BLaER1 (cell line): Measurements from ENCODE around the gene SERINC5.
A peak's percentile ranks its signal among the peaks of the same experiment; 100 is the strongest.

Source experiments
- H3K27ac ChIP-seq: shearing (Covaris generic); formaldehyde crosslinking; 2 replicates; pipeline ENCODE4 v1.8.1; 2022
- H3K27me3 ChIP-seq: shearing (Covaris generic); formaldehyde crosslinking; 2 replicates; pipeline ENCODE4 v1.8.1; 2022
- H3K36me3 ChIP-seq: shearing (Covaris generic); formaldehyde crosslinking; 2 replicates; pipeline ENCODE4 v1.8.1; 2022
- H3K4me1 ChIP-seq: shearing (Covaris generic); formaldehyde crosslinking; 2 replicates; pipeline ENCODE4 v1.8.1; 2022
- H3K4me2 ChIP-seq: shearing (Covaris generic); formaldehyde crosslinking; 2 replicates; pipeline ENCODE4 v1.8.1; 2022
- H3K4me3 ChIP-seq: shearing (Covaris generic); formaldehyde crosslinking; 2 replicates; pipeline ENCODE4 v1.8.1; 2022
- H3K9ac ChIP-seq: shearing (Covaris generic); formaldehyde crosslinking; 2 replicates; pipeline ENCODE4 v1.8.1; 2022
- H3K9me3 ChIP-seq: shearing (Covaris generic); formaldehyde crosslinking; 2 replicates; pipeline ENCODE4 v1.8.1; 2022
- H4K20me1 ChIP-seq: shearing (Covaris generic); formaldehyde crosslinking; 2 replicates; pipeline ENCODE4 v1.8.1; 2022
- Cebpa-rat ChIP-seq: shearing (Covaris generic); IDR thresholded peaks from 2 replicates; pipeline ENCODE4 v1.8.1; 2022

Gene SERINC5

GRCh38 chr5:80231243-80231642 lies 24.6 kb downstream of the SERINC5 start:
- TF ChIP-seq Cebpa-rat = no peak
- Histone ChIP-seq H3K27me3 (no peaks in the 10 kb centered on the region), H3K27ac (no peak overlapping the region), H3K4me1 (peaks cover 84% of the 10 kb centered on the region), H3K9me3 (peaks cover 4% of the 10 kb centered on the region; the same call in 1 of the 2 replicates), H3K4me2 (peak overlapping the region; percentile 52; the same call in 1 of the 2 replicates), H3K36me3 (peaks cover 59% of the 10 kb centered on the region), H3K9ac (no peak overlapping the region), H3K4me3 (no peak overlapping the region), H4K20me1 (peaks cover 98% of the 10 kb centered on the region)

- peaks cover 79% of the 10 kb centered on the region for H3K4me1 ChIP-seq
- TF ChIP-seq Cebpa-rat = no peak
- peaks cover 98% of the 10 kb centered on the region for H4K20me1 ChIP-seq
- H3K9ac ChIP-seq = no peak overlapping the region
- no peaks in the 10 kb centered on the region for H3K9me3 ChIP-seq
- peak overlapping the region; percentile 52 for H3K4me2 ChIP-seq
- H3K4me3 ChIP-seq = no peak overlapping the region
- H3K27ac ChIP-seq = 0 out of 2 replicates have a peak overlapping the region, but pooled peaks have one; percentile 4
- H3K27me3 ChIP-seq = no peaks in the 10 kb centered on the region
- H3K36me3 ChIP-seq = peaks cover 59% of the 10 kb centered on the region
Measured at GRCh38 chr5:80230269-80230992, 25.4 kb downstream of the SERINC5 start.

- Histone ChIP-seq H3K4me1 (peaks cover 77% of the 10 kb centered on the region), H4K20me1 (peaks cover 98% of the 10 kb centered on the region)
Measured at GRCh38 chr5:80229902-80230255, 26.0 kb downstream of the SERINC5 start.

GRCh38 chr5:80227979-80228596 lies 27.8 kb downstream of the SERINC5 start:
- H3K9ac ChIP-seq = no peak overlapping the region
- H3K4me3 ChIP-seq = no peak overlapping the region
- peak overlapping the region; percentile 46; the same call in 1 of the 2 replicates for H3K27ac ChIP-seq
- H3K36me3 ChIP-seq = peaks cover 73% of the 10 kb centered on the region
- H3K4me2 ChIP-seq = peak overlapping the region; percentile 43
- H3K27me3 ChIP-seq = no peaks in the 10 kb centered on the region
- no peak for TF ChIP-seq Cebpa-rat
- peaks cover 66% of the 10 kb centered on the region for H3K4me1 ChIP-seq
- no peaks in the 10 kb centered on the region for H3K9me3 ChIP-seq
- H4K20me1 ChIP-seq = peaks cover 98% of the 10 kb centered on the region

More at GRCh38 chr5:80229902-80230255, 26.0 kb downstream of the SERINC5 start:
- H3K27ac ChIP-seq = 0 out of 2 replicates have a peak overlapping the region, but pooled peaks have one; percentile 19
- no peak overlapping the region for H3K4me3 ChIP-seq
- H3K4me2 ChIP-seq = peak overlapping the region; percentile 52
- no peak for TF ChIP-seq Cebpa-rat
- H3K9me3 ChIP-seq = no peaks in the 10 kb centered on the region
- H3K36me3 ChIP-seq = peaks cover 60% of the 10 kb centered on the region
- H3K27me3 ChIP-seq = no peaks in the 10 kb centered on the region
- H3K9ac ChIP-seq = no peak overlapping the region; the same call in 1 of the 2 replicates

GRCh38 chr5:80225934-80226326 lies 29.9 kb downstream of the SERINC5 start:
- Histone ChIP-seq H3K4me2 (no peak overlapping the region), H3K9me3 (no peaks in the 10 kb centered on the region), H3K36me3 (peaks cover 71% of the 10 kb centered on the region), H3K4me3 (no peak overlapping the region), H3K9ac (no peak overlapping the region), H3K27ac (no peak overlapping the region), H4K20me1 (peaks cover 98% of the 10 kb centered on the region), H3K27me3 (no peaks in the 10 kb centered on the region), H3K4me1 (peaks cover 67% of the 10 kb centered on the region)
- no peak for TF ChIP-seq Cebpa-rat

DNA sequence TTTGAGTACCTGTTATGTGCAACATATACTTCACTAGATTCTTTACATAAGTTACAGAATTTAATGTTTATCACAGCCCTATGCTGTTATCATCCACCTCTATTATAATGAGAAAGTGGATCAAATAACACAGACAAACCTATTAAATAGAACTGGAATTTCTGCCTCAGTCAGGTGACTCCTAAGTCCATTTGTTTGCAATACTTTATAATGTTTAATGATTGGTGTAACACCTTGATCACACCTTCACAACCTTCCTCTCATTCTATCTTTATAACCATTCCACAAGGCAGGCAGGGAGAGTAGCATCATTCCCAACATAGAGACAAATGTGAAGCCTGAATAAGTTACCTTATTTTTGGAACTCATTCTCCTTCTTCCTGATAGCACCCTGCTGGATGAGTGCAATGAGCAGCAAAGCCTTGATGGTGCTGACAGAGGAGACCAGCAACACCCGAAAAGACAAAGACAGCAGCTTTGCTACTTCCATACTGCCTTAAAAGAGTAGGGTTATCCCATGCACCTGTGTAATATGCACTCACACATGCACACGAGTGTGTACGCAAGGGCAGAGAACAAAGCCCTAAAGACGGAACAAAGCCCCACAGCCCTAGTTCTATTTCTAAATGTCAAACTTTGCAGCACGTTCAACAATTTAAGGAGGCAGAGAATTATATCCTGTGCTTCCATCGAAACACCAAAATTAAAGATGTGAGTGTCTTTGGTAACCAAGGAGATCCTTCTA lies 30.5 kb downstream of the SERINC5 start:
- Histone ChIP-seq H3K36me3 (peaks cover 71% of the 10 kb centered on the region), H4K20me1 (peaks cover 98% of the 10 kb centered on the region), H3K4me2 (no peak overlapping the region), H3K9ac (no peak overlapping the region), H3K4me1 (peaks cover 67% of the 10 kb centered on the region), H3K9me3 (no peaks in the 10 kb centered on the region), H3K27ac (no peak overlapping the region), H3K4me3 (no peak overlapping the region), H3K27me3 (no peaks in the 10 kb centered on the region)
- TF ChIP-seq Cebpa-rat = no peak

DNA sequence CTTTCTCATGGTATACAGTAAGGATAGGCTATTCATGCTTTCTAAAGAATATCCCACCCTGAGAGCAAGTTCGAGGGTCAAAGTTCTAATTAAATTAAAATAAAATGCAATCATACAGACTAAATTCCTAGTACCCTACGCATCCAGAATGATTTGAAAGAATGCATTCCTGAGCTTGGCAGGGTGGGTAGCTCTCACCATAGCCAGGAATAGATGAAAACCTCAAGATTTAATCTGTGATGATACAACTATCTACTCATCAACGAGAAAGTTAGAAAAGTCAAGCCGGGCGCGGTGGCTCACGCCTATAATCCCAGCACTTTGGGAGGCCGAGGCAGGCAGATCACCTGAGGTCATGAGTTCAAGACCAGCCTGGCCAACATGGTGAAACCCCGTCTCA lies 32.3 kb downstream of the SERINC5 start:
- no peaks in the 10 kb centered on the region for H3K27me3 ChIP-seq
- H3K9ac ChIP-seq = no peak overlapping the region
- peaks cover 67% of the 10 kb centered on the region for H3K4me1 ChIP-seq
- no peak overlapping the region for H3K27ac ChIP-seq
- no peak for TF ChIP-seq Cebpa-rat
- peaks cover 79% of the 10 kb centered on the region for H3K36me3 ChIP-seq
- peaks cover 98% of the 10 kb centered on the region for H4K20me1 ChIP-seq
- no peak overlapping the region for H3K4me2 ChIP-seq
- H3K9me3 ChIP-seq = no peaks in the 10 kb centered on the region
- H3K4me3 ChIP-seq = no peak overlapping the region

GRCh38 chr5:80220245-80220897 lies 35.5 kb downstream of the SERINC5 start:
- H3K4me1 ChIP-seq = peaks cover 68% of the 10 kb centered on the region

DNA sequence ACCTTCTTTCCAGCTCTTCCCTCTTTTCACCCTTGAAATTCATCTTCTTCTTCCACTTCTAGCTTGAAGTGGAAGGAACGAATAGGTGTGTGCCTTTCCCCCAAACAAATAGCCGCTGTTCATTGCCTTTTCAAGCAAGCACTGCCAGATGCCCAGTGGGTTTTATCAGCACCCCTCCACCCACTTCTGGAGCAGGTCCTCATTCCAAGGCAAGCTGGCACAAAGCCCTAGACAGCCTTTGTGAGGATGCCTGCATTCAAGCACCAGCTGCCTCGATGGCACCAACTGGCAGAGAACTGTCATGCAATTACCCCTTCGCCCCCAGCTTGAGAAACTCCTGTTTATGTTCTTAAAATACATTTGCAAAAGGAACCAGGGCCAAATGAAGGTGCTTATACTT lies 36.5 kb downstream of the SERINC5 start:
- Histone ChIP-seq H3K27me3 (no peaks in the 10 kb centered on the region), H3K4me1 (peaks cover 72% of the 10 kb centered on the region), H3K36me3 (peaks cover 86% of the 10 kb centered on the region), H3K27ac (0 out of 2 replicates have a peak overlapping the region, but pooled peaks have one; percentile 28), H3K4me2 (peak overlapping the region; percentile 8), H3K9ac (no peak overlapping the region), H3K9me3 (0 out of 2 replicates have a peak, but pooled peaks cover 4% of the 10 kb centered on the region), H4K20me1 (peaks cover 100% of the 10 kb centered on the region), H3K4me3 (no peak overlapping the region)
- TF ChIP-seq Cebpa-rat = no peak

More at GRCh38 chr5:80220245-80220897, 35.5 kb downstream of the SERINC5 start:
- TF ChIP-seq Cebpa-rat = no peak
- Histone ChIP-seq H3K9ac (no peak overlapping the region), H3K27ac (peak overlapping the region; percentile 52), H3K4me3 (no peak overlapping the region), H3K27me3 (no peaks in the 10 kb centered on the region), H3K4me2 (peak overlapping the region; percentile 45), H3K36me3 (peaks cover 88% of the 10 kb centered on the region), H4K20me1 (peaks cover 100% of the 10 kb centered on the region), H3K9me3 (no peaks in the 10 kb centered on the region)
